HG03039 (cell line): ENCODE measurements around the gene TNRC6A.
"Not testable (repeated sequence)": the region's sequence is repeated elsewhere in the genome, so short reads cannot be mapped to it uniquely, and the experiment has no call there.

Source experiments
- ATAC-seq: cut with Tn5 transposase; IDR thresholded peaks from one replicate; pipeline ENCODE4 v1.9.1; 2021; ENCODE audit warnings: mild to moderate bottlenecking, moderate library complexity; ENCODE audit not compliant: unreplicated experiment

The TNRC6A gene

GRCh38 chr16:24723663-24724062, 5.8 kb upstream of the TNRC6A start:
- no peak for ATAC-seq

DNA sequence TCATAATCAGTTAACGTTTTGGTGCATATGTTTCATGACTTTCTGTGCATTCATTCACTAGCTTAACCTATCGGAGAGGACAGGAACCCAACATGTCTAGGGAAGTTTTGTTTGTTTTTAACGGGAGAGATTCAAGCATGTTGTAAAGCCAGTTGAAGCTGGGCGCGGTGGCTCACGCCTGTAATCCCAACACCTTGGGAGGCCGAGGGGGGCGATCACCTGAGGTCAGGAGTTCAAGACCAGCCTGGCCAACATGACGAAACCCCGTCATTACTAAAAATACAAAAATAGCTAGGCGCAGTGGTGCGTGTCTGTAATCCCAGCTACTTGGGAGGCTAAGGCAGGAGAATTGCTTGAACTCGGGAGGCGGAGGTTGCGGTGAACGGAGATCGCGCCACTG, 1.4 kb upstream of the TNRC6A start:
- ATAC-seq: no peak

- ATAC-seq: no peak
Measured at GRCh38 chr16:24728891-24729242, 584 bp upstream of the TNRC6A start.

DNA sequence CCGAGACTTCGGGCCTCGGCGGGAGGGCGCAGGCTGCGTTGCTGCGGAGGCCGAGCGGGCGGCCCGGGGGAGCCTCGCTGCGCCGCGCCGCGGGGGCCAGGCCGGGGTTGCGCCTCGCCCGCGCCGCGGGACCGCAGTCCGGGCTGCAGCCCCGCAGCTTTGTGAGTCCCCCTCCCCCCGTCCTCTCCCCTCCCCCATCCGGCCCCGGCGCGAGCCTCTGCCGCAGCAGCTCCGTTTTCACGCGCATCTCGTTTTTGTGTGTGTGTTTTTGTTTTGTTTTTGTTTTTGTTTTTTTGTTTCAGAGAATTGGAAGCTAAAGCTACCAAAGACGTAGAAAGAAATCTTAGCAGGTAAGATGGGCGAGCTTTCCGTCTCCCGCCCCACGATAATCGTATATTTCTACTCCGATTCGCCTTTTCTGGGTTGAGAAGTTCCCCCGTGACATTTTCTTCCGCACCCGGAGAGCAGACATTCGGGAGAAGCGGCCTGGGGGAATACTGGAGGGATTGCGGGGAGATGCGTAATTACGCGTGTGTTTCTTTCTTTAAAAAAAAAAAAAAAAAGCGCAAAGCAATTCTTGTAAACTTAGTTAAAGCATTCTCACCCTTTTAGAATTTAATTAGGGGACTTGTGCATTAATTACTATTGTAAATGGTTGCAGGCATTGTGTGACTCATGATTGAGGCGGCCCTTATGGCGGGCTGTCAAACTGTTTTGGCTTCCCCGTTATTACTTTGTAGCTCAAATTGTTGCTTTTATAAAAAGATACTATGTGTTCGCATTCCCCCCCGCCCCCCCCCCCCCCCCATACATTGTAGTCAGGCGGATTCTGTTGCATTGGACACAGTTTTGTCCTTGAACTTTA, 732 bp downstream of the TNRC6A start:
- ATAC-seq: no peak

GRCh38 chr16:24730914-24731313, 1.5 kb downstream of the TNRC6A start:
- ATAC-seq: no peak

GRCh38 chr16:24731722-24732419, 2.4 kb downstream of the TNRC6A start:
- ATAC-seq: no peak

DNA sequence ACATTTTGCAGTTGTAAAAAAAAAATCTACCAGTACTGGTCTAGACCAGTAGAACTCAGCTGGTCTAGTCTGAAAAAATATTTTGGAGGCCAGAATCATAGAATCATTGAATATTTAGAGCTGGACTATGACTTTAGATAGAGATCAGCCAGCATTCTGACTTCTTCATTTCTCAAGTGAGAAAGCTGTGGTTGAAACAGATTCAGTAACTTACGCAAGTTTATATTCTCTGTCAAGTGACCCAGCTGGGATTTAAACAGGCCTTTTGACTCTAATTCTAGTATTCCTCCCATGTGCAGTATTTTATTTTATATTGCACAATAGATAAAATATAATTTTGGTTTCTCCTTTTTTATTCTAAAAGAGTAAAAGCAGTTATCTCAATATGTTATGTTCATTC, 4.9 kb downstream of the TNRC6A start:
- ATAC-seq: no peak

- ATAC-seq: no peak
Measured at GRCh38 chr16:24736758-24737157, 7.3 kb downstream of the TNRC6A start.

DNA sequence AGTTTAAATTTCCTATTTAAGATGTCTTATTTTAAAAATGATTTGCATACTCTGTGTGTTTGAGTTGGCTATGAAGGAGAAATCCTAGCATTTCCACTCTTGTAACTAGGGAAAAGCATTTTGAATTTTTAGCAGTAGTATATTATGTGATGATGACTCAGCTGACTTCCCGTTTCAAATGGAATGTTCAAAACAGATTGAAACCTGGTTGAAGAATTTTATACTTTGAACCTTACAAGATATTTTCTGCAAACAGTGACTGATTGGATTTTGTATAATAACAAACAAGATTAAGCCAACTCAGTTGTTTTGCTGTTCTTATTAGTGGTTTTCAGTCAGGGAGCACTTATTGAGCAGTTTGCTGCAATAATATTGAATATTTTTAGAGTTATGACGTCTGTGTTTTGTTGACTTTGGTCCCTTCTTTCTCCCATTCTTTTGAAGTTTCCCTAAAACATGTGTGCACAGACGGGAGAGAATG, 8.0 kb downstream of the TNRC6A start:
- ATAC-seq: no peak

- no peak for ATAC-seq
Measured at GRCh38 chr16:24737916-24738594, 8.6 kb downstream of the TNRC6A start.

DNA sequence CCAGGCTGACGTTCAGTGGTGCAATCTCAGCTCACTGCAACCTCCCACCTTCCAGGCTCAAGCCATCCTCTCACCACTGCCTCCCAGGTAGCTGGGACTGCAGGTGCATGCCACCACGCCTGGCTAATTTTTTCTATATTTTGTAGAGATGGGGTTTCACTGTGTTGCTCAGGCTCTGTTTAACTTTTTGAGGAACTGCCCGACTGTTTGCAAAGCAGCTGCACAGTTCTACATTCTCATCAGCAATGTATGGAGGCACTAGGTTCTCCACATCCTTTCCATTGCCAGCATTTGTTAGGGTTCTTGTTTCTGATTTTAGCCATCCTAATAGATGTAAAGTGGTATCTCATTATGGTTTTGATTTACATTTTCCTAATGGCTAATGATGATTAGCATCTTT, 9.4 kb downstream of the TNRC6A start:
- ATAC-seq: no peak

GRCh38 chr16:24741862-24742261, 12.4 kb downstream of the TNRC6A start:
- no peak for ATAC-seq

- ATAC-seq: not testable (repeated sequence)
Measured at GRCh38 chr16:24742610-24743009, 13.2 kb downstream of the TNRC6A start.

- ATAC-seq: no peak
Measured at GRCh38 chr16:24745391-24745790, 15.9 kb downstream of the TNRC6A start.

DNA sequence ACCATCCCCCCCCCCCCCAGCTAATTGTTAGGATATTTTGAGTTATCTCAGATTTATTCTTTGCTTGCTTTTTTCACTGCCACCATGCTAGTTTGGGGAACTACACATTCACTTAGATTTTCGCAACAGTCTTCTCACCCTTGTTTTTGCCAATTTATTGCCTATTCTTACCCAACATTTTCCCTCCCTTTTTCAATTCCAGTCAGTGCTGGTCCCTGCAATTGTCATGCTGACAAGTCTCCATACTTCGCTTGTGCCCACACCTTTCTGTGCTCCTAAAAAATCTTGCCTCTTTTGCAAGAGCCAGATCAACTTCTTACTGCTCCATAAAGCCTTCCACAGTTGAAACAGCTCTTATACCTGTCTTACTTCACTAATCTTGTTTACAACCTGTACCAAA, 16.3 kb downstream of the TNRC6A start:
- no peak for ATAC-seq

DNA sequence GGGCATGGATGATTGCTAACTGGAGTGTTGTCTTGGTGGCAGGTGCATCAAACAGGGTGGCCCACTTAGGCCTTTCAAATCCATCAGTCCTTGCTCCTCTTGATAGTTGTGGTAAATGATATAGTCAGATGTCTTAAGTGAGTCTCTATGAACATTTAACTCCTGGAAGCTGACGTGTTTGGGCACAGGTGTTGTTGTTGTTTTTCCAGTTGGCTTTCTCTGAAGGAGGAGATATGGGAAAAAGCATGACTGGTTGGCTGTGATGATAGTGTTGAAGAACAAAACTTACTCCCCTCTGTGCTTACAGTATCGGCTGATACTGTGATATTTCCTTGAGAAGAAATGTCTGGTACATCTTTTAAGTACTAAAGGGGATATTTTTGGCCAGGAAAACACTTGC, 18.0 kb downstream of the TNRC6A start:
- no peak for ATAC-seq

- no peak for ATAC-seq
Measured at GRCh38 chr16:24748242-24748641, 18.8 kb downstream of the TNRC6A start.

DNA sequence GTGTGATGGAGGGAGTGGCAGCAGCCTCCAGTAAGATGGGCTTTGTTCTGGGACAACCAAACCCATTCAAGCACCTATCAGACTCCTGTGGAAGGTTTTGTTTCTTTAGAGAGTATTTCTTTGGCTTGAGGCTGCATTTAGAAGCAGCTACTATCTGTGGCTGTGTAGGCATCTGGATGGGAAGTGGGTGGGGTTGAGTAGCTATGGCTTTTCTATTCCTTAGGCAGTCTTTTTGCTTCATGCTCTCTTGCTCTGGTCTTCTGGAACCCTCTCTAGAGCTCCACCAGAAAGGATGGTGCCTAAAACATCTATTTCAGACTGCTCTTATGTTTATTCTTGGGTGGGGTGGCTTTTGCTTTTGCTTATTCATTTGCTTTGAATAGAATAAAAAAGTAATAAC, 19.9 kb downstream of the TNRC6A start:
- no peak for ATAC-seq

DNA sequence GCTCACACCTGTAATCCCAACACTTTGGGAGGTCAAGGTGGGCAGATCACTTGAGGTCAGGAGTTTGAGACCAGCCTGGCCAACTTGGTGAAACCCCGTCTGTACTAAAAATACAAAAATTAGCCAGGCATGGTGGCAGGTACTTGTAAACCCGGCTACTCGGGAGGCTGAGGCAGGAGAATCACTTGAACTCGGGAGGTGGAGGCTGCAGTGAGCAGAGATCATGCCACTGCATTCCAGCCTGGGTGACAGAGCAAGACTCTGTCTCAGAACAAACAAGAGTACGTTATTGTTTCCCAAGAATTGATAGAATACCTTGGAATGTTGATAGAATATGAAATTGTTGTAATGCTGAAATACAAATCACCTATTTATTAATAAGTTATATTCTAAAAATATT, 20.4 kb downstream of the TNRC6A start:
- ATAC-seq: not testable (repeated sequence)

GRCh38 chr16:24753000-24753399, 23.5 kb downstream of the TNRC6A start:
- no peak for ATAC-seq

DNA sequence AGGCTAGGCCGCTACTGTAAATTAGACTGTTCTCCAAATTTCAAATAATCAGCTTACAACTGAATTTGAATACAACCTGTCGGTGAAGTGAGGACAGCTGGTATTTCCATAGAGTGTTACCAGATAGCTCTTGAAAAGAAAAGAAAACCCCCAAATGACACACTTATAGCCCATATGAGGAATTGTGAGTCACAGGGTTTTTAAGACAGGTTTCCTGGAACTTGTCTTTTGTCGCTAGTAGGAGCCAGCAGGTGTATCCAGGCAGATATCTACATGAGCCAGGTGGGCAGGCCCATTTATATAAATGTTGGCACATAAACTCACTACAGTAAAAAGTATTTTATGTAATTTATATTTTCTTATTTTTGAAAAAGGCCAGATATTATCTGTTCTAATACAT, 24.0 kb downstream of the TNRC6A start:
- ATAC-seq: no peak

- ATAC-seq: no peak
Measured at GRCh38 chr16:24754543-24754942, 25.1 kb downstream of the TNRC6A start.
